CD4-positive, alpha-beta T cell treated with Interferon gamma for 1 hour (primary cell): ENCODE results near the gene OR2K2.
"Not testable (repeated sequence)": the region's sequence is repeated elsewhere in the genome, so short reads cannot be mapped to it uniquely, and the experiment has no call there.

ENCODE experiments used
- DNase-seq: peaks from one replicate; pipeline ENCODE4 v3.0.0-alpha.2; 2020

Gene OR2K2

DNA sequence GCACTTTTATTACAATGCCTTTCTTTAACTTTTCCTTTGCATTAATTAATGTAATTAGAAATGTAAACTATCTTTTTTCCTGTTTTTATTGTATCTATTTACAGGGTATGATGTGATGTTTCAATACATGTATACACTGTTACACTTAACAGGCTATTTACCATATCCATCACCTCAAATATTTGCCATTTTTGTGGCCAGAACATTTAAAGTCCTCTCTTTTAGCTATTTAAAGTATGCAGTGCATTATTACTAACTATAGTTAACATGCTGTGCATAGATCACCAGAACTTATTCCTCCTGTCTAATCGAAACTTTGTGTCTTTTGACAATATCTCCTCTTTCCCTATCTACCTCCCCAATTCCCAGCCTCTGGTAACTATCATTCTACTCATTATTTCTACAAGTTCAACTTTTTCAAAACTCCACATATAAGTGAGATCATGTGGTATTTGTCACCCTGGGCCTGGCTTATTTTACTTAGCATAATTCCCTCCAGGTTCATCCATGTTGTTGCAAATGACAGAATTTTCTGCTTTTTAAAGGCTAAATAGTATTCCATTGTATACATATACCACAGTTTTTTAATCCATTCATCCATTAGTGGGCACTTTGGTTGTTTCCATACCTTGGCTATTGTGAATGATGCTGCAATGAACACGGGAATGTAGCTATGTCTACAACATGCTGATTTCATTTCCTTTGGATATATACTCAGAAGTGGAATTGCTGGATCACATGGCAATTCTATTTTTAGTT lies 32.8 kb downstream of the OR2K2 start:
- DNase-seq, result no peak

DNA sequence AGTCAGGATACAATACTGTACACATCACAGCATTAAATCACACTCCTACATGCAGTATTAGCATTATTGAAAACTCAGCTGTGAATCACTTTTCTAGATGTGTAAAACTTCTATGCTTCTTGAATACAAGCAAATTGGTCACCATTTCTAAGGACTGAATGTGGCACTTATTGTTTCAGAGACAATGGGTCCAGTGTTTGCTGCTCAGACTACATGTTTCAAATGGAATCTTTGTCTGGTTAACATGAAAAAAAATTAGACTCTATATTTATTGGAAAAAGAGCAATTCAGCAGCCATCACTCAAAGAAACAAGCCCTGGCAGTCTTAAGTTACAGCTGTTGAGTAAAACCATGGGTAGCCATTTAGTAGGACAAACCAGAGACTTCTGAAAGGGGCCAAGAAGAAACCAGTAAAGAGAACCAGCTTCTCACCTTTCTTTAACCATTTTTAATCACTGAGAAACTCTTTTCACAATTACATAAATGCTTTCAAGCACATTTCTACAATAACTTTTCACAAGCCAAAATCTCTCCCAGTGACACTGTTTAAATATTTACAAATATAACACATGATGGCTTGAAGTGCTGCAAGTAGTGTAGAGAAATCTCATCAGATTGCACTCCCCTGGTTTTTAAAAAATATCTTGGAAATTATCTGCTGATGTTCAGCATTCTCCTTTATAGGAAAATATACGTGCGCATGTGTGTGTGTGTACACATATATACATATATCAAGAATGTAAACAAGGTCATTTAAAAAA lies 35.2 kb downstream of the OR2K2 start:
- no peak for DNase-seq

DNA sequence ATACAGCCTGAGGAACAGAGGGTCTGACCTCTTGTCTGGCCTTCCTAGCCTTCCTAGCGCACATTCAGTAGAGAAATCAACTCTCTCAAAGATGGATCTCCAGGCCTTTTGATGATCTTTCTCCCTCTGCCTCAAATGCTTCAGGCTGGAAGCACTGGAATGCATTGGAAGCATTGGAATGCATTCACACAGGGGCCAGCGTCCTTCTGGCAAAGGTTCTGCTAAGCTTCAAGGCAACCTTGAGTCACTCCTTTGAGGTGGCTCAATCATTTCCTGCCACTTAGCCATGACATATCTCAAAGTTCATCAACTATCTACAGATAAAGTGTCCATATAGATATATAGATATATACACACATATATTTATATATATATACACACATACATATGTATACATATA lies 42.9 kb downstream of the OR2K2 start:
- no peak for DNase-seq

DNA sequence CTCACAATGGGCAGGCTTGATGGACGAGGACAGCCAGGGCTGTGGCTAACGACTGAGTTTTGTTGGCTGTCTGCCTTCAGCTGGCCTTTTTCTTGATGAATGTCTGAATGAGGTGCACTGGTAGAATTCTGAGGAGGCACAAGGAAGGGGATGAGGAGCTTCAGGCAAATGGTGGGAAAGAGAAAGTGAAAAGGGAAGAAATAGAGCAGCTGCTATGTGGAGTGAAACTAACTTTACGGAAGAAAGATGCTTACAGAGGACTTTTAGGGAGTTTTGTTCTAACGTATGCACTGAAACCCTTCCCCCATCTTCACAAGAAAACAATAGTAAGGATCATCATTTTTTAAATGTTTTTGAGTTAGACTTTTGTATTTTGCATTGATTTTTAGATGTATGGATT lies 45.3 kb downstream of the OR2K2 start:
- DNase-seq, result no peak

DNA sequence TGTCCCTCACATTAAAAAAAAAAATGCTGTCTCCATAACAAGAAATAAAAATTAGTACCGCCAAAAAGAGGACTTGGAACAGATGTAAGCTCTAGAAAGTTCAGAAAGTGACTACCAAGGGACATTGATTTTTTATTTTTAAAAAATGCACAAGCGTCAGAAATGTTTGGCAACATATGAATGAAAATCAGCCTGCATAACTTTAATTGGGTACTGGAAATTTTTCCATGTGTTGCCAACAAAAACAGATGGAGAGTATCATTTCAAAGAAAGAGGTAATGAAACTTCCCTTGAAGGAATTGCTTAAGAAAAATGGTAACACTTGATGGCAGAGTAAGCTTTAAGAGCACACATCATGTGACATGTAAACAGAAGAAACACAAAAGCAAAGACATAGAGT lies 47.2 kb downstream of the OR2K2 start:
- DNase-seq, result no peak

DNA sequence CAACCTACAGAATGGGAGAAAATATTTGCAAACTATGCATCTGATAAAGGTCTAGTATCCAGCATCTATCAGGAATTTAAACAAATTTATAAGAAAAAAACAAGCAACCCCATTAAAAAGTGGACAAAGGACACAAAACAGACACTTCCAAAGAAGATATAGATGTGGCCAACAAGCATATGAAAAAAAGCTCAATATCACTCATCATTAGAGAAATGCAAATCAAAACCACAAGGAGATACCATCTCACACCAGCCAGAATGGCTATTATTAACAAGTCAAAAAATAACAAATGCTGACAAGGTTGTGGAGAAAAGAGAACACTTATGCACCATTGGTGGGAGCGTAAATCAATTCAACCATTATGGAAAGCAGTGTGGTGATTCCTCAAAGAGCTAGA lies 49.2 kb downstream of the OR2K2 start:
- DNase-seq, result not testable (repeated sequence)
